Mesenchymal stem cell (in vitro differentiated cells and primary cell): ENCODE data around the gene C1QTNF1.

Experiments used
- DNase-seq: peaks from one replicate; pipeline ENCODE4 v3.0.0-alpha.2; 2013
- H2AFZ ChIP-seq: one replicate; pipeline ENCODE4 v1.6.1; 2013; ENCODE audit warnings: low read depth, mild to moderate bottlenecking, control low read depth, inconsistent platforms, low read length, moderate library complexity
- H2AK5ac ChIP-seq: 2 replicates; pipeline ENCODE4 v1.6.1; 2013; ENCODE audit warnings: low read length, moderate library complexity, mild to moderate bottlenecking, inconsistent platforms; ENCODE audit not compliant: severe bottlenecking
- H2BK120ac ChIP-seq: one replicate; pipeline ENCODE4 v1.6.1; 2013; ENCODE audit warnings: low read depth, mild to moderate bottlenecking, inconsistent platforms, low read length, moderate library complexity
- H2BK12ac ChIP-seq, 2 experiments: one replicate each; pipeline ENCODE4 v1.6.1; 2013; ENCODE audit warnings: inconsistent platforms in 2 of 2, low read length in 2 of 2, mild to moderate bottlenecking in 2 of 2, moderate library complexity in 2 of 2, control low read depth in 1 of 2
- H2BK15ac ChIP-seq: one replicate; pipeline ENCODE4 v1.6.1; 2013; ENCODE audit warnings: mild to moderate bottlenecking, low read depth, inconsistent platforms; ENCODE audit not compliant: poor library complexity, severe bottlenecking
- H2BK5ac ChIP-seq: 2 replicates; pipeline ENCODE4 v1.6.1; 2013; ENCODE audit warnings: low read depth, mild to moderate bottlenecking, low read length, control low read depth, inconsistent platforms; ENCODE audit not compliant: poor library complexity, severe bottlenecking
- H3K14ac ChIP-seq, 2 experiments: one replicate each; pipeline ENCODE4 v1.6.1; 2013; ENCODE audit warnings: inconsistent platforms in 2 of 2, low read length in 2 of 2, control low read depth in 1 of 2, mild to moderate bottlenecking in 1 of 2, moderate library complexity in 1 of 2
- H3K18ac ChIP-seq, 2 experiments: one replicate each; pipeline ENCODE4 v1.6.1; 2013; ENCODE audit warnings: inconsistent platforms in 2 of 2, low read length in 2 of 2, control low read depth in 1 of 2, low read depth in 1 of 2, mild to moderate bottlenecking in 1 of 2
- H3K23ac ChIP-seq, 2 experiments: one replicate each; pipeline ENCODE4 v1.6.1; 2013; ENCODE audit warnings: inconsistent platforms in 2 of 2, low read length in 2 of 2, mild to moderate bottlenecking in 2 of 2, moderate library complexity in 2 of 2, control low read depth in 1 of 2
- H3K27ac ChIP-seq: 2 replicates; pipeline ENCODE4 v1.5.1; 2013; ENCODE audit warnings: mild to moderate bottlenecking, moderate library complexity, low read length, control low read depth, inconsistent platforms; ENCODE audit not compliant: poor library complexity, severe bottlenecking
- H3K27me3 ChIP-seq, 2 experiments: 2 replicates each; pipeline versions ENCODE4 v1.6.1 to v1.7.0; 2013; ENCODE audit warnings: low read length in 2 of 2, mild to moderate bottlenecking in 2 of 2, moderate library complexity in 2 of 2, control low read depth in 1 of 2, inconsistent platforms in 1 of 2; ENCODE audit not compliant: control insufficient read depth in 1 of 2, insufficient read depth in 1 of 2
- H3K36me3 ChIP-seq, 2 experiments: 2 replicates each; pipeline versions ENCODE4 v1.6.1 to v1.7.0; 2013; ENCODE audit warnings: low read length in 2 of 2, control low read depth in 1 of 2, inconsistent platforms in 1 of 2, low read depth in 1 of 2, mild to moderate bottlenecking in 1 of 2; ENCODE audit not compliant: insufficient read depth in 2 of 2, control insufficient read depth in 1 of 2
- H3K4ac ChIP-seq, 2 experiments: one replicate each; pipeline ENCODE4 v1.6.1; 2013; ENCODE audit warnings: inconsistent platforms in 2 of 2, low read length in 2 of 2, mild to moderate bottlenecking in 2 of 2, moderate library complexity in 2 of 2, control low read depth in 1 of 2, low read depth in 1 of 2
- H3K4me1 ChIP-seq: 2 replicates; pipeline ENCODE4 v1.6.1; 2013; ENCODE audit warnings: low read depth, low read length, control low read depth; ENCODE audit not compliant: control insufficient read depth, insufficient read depth
- H3K4me2 ChIP-seq: 2 replicates; pipeline ENCODE4 v1.6.1; 2013; ENCODE audit warnings: low read length, mild to moderate bottlenecking, inconsistent platforms; ENCODE audit not compliant: poor library complexity, severe bottlenecking
- H3K4me3 ChIP-seq, 2 experiments: 2 replicates each; pipeline versions ENCODE4 v1.5.1 to v1.7.0; 2013; ENCODE audit warnings: low read length in 2 of 2, mild to moderate bottlenecking in 2 of 2, control low read depth in 1 of 2, low read depth in 1 of 2; ENCODE audit not compliant: insufficient read depth in 1 of 2
- H3K79me1 ChIP-seq: replicated peaks from 2 replicates; pipeline ENCODE4 v1.6.1; 2013; ENCODE audit warnings: mild to moderate bottlenecking, control low read depth, low read length, inconsistent platforms; ENCODE audit not compliant: poor library complexity, severe bottlenecking
- H3K9ac ChIP-seq: 2 replicates; pipeline ENCODE4 v1.7.0; 2013; ENCODE audit warnings: mild to moderate bottlenecking, low read length, moderate library complexity
- H3K9me3 ChIP-seq: 2 replicates; pipeline ENCODE4 v1.7.0; 2013; ENCODE audit warnings: mild to moderate bottlenecking, low read length; ENCODE audit not compliant: control insufficient read depth
- H4K8ac ChIP-seq: one replicate; pipeline ENCODE4 v1.6.1; 2013; ENCODE audit warnings: inconsistent platforms, mild to moderate bottlenecking, low read length, moderate library complexity
- H4K91ac ChIP-seq: one replicate; pipeline ENCODE4 v1.6.1; 2013; ENCODE audit warnings: mild to moderate bottlenecking, low read length, inconsistent platforms
- WGBS: methylation state at CpG from one replicate; pipeline ENCODE4 v1.1.7; 2013; ENCODE audit warnings: mixed read lengths; 5-methylcytosine and 5-hydroxymethylcytosine counted together

Gene C1QTNF1

DNA sequence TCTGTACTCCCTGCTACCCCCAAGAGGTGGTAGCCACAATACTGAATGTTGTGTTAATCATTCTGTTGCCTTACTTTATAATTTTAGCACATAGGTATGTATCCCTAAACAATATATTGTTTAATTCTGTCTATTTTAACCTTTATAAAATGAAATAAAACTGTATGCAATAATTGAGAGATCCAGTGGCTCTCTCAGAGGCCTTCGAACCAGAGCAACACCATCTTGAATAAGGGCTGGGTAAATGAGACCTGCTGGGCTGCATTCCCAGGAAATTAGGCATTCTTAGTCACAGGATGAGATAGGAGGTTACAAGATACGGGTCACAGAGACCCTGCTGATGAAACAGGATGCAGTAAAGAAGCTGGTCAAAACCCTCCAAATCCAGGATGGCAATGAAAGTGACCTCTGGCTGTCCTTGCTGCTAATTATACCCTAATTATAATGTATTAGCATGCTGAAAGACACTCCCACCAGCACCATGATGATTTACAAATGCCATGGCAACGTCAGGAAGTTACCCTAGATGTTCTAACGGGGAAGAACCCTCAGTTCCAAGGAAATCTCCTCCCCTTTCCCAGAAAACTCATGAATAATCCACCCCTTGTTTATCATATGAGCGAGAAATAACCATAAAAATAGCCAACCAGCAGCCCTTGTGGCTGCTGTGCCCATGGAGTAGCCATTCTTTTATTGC is 12.4 kb upstream of the C1QTNF1 start:
- no peaks in the 10 kb centered on the region for H3K79me1 ChIP-seq
- no peak overlapping the region for H3K4me3 ChIP-seq
- 62% methylated on average over 5 of the region's 5 CpGs for WGBS

DNA sequence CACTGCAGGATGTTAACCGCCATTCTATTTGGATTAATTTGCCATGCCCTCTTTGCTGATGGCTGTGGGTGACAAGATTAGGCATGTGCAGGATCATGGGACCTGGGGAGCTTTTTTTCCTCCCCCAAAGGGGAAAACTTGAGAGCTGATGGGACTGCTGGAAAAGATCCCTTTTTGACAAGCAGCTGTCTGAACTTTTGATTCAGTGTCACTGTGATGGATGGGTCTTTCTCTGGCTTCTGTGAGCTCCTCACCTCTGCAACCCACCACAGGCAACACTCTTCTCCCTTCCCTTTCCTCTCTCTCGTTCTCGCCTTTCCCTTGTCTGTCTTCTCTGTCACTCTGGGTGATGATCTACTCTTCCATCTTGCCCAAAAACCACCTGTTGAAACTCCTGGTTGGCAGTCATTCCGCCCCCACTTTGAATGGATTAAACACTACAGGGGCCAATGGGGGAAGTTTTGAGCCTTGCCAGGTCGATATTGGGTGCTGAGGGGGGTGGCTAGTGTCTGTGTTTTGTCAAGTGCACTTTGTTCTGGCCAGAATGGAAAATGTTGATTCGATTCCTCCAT is 11.3 kb upstream of the C1QTNF1 start:
- Histone ChIP-seq H3K4me1 (peaks cover 19% of the 10 kb centered on the region), H2BK12ac (no peak overlapping the region), H2BK15ac (no peak overlapping the region), H3K36me3 (peaks cover 3 to 5% of the 10 kb centered on the region in 2 experiments), H4K91ac (no peak overlapping the region), H2AK5ac (no peak overlapping the region), H3K79me1 (no peaks in the 10 kb centered on the region), H3K4me2 (no peak overlapping the region), H3K18ac (no peak overlapping the region), H2BK5ac (no peak overlapping the region), H3K27ac (no peak overlapping the region), H3K9me3 (peaks cover 8% of the 10 kb centered on the region), H3K4me3 (no peak overlapping the region), H2AFZ (no peak overlapping the region), H3K9ac (no peak overlapping the region), H3K23ac (no peak overlapping the region), H2BK120ac (no peak overlapping the region), H3K14ac (no peak overlapping the region), H3K4ac (no peak overlapping the region), H3K27me3 (no peaks in the 10 kb centered on the region), H4K8ac (no peak overlapping the region)
- DNase-seq, result no peak
- 73% methylated on average over 6 of the region's 6 CpGs for WGBS

More for the DNA sequence above, 12.4 kb upstream of the C1QTNF1 start:
- H3K4me2 ChIP-seq, result no peak overlapping the region
- H3K9ac ChIP-seq, result peak overlapping the region; percentile 8
- no peak overlapping the region for H3K18ac ChIP-seq
- no peak overlapping the region for H2BK120ac ChIP-seq
- H4K8ac ChIP-seq, result no peak overlapping the region
- no peak overlapping the region for H2BK12ac ChIP-seq
- no peak overlapping the region for H3K23ac ChIP-seq
- no peak overlapping the region for H3K4ac ChIP-seq
- H2BK5ac ChIP-seq, result no peak overlapping the region
- peaks cover 8% of the 10 kb centered on the region for H3K9me3 ChIP-seq
- no peak overlapping the region for H2BK15ac ChIP-seq
- H2AK5ac ChIP-seq, result no peak overlapping the region
- H4K91ac ChIP-seq, result no peak overlapping the region
- H3K4me1 ChIP-seq, result peaks cover 22% of the 10 kb centered on the region
- peak; percentile 50 for DNase-seq
- H2AFZ ChIP-seq, result no peak overlapping the region
- no peak overlapping the region for H3K14ac ChIP-seq
- H3K36me3 ChIP-seq, result peaks cover 12 to 13% of the 10 kb centered on the region in 2 experiments
- H3K27ac ChIP-seq, result no peak overlapping the region
- H3K27me3 ChIP-seq, result no peaks in the 10 kb centered on the region

DNA sequence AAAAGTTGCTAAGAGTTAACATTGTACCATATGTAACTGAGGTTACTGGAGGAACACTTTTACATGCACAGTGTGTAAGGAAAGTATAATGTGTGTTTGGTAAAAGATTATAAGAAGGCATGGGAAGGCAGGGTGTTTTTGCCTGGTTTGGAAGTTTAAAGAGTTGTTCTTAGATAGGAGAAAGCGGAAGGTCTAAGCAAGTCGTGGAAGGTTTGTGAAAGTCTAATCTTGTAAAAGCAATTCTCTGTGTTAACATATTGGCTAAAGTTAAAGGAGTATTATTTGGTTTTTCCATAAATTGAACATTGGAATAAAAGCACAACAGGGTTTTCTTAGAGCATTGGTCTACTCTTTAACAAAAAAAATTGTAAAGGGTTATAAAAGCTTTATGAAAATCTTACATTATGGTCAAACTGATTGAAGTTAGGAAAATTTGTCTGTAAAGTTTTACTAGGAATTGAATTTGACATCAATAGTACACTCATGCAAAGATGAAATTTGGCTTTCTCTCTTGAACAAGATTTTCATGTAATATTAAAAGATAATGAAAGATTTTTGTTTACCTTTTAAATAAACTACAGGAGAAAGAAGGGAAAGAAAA is 9.7 kb upstream of the C1QTNF1 start:
- DNase-seq, result no peak
- Histone ChIP-seq H3K9me3 (peaks cover 8% of the 10 kb centered on the region), H3K23ac (no peak overlapping the region), H3K4me2 (no peak overlapping the region), H2BK120ac (no peak overlapping the region), H2AK5ac (no peak overlapping the region), H3K18ac (no peak overlapping the region), H4K91ac (no peak overlapping the region), H3K79me1 (no peaks in the 10 kb centered on the region), H3K4me1 (peaks cover 6% of the 10 kb centered on the region), H3K4me3 (no peak overlapping the region), H3K9ac (no peak overlapping the region), H2BK12ac (no peak overlapping the region), H3K36me3 (no peaks in the 10 kb centered on the region), H2BK15ac (no peak overlapping the region), H2BK5ac (no peak overlapping the region), H4K8ac (no peak overlapping the region), H3K4ac (no peak overlapping the region), H3K14ac (no peak overlapping the region), H2AFZ (no peak overlapping the region), H3K27me3 (no peaks in the 10 kb centered on the region), H3K27ac (no peak overlapping the region)
- WGBS, result 78% methylated on average over 2 of the region's 2 CpGs

DNA sequence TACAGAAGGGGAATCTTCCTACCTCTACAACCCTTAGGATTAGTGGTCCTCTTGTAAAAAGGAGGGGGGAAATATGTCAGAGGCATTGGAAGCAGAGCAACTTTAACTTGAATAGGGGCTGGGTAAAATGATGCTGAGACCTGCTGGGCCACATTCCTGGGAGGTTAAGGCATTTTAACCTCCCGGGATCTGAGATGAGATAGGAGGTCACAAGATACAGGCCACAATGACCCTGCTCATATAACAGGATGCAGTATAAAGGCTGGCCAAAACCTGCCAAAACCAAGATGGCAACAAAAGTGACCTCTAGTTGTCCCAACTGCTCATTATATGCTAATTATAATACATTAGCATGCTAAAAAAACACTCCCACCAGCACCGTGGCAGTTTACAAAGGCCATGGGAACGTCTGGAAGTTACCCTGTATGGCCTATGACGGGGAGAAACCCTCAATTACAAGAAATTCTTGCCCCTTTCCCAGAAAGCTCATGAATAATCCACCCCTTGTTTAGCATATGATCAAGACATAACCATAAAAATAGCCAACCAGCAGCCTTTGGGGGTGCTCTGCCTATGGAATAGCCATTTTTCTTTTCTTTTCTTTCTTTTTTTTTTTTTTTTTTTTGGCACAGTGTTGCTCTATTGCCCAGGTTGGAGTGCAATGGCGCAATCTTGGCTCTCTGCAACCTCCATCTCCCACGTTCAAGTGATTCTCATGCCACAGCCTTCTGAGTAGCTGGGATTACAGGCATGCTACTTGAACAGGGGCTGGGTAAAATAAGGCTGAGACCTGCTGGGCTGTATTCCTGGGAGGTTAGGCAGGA is 6.2 kb upstream of the C1QTNF1 start:
- no peak overlapping the region for H2AK5ac ChIP-seq
- no peak overlapping the region for H3K4me3 ChIP-seq
- no peaks in the 10 kb centered on the region for H3K79me1 ChIP-seq
- no peak overlapping the region for H3K4ac ChIP-seq
- no peak overlapping the region for H2AFZ ChIP-seq
- H3K23ac ChIP-seq, result no peak overlapping the region
- no peaks in the 10 kb centered on the region for H3K36me3 ChIP-seq
- no peak overlapping the region for H3K14ac ChIP-seq
- no peak overlapping the region for H3K9ac ChIP-seq
- H3K18ac ChIP-seq, result no peak overlapping the region
- DNase-seq, result no peak
- no peak overlapping the region for H2BK12ac ChIP-seq
- H3K4me1 ChIP-seq, result peaks cover 4% of the 10 kb centered on the region
- no peak overlapping the region for H4K8ac ChIP-seq
- peaks cover 8% of the 10 kb centered on the region for H3K9me3 ChIP-seq
- H4K91ac ChIP-seq, result no peak overlapping the region
- H3K4me2 ChIP-seq, result no peak overlapping the region
- H2BK5ac ChIP-seq, result no peak overlapping the region
- H2BK120ac ChIP-seq, result no peak overlapping the region
- H3K27me3 ChIP-seq, result peaks cover 0 to 31% of the 10 kb centered on the region in 2 experiments
- no peak overlapping the region for H2BK15ac ChIP-seq
- WGBS, result 78% methylated on average over 5 of the region's 6 CpGs
- H3K27ac ChIP-seq, result no peak overlapping the region
